Measurements from ENCODE around the gene ZNF793. TPM values are rescaled to one million over a fixed set of nuclear protein-coding genes. Genes with fewer than 3 reads are reported as not detected.

ZNF793 gene
- total RNA-seq, 2 experiments from 2014 or later, result 2.3 TPM

DNA sequence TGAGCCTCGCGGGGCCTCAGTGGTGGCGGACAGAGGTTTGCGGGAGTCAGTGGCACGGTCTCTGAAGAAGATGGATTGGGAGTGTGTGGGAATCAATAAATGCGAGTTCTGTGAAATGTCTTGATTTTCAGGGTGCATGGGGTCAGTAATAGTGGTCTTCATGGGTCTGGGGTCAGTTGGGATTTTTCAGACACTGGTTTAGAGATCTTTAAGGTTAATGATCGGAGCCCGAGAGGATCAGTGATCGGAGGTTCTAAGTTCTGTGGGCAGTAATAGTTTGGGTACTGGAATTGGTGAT, 377 bp downstream of the ZNF793 start:
- H3K4me1 Mint-ChIP-seq (ENCODE audit: low read depth), result no peaks in the 10 kb centered on the region
- peaks cover 15 to 34% of the 10 kb centered on the region in 2 experiments for H3K9me3 ChIP-seq (ENCODE audit: control insufficient read depth in 1 of 2, insufficient read depth in 1 of 2, low read length in 2 of 2)
- ChIA-PET POLR2A (interaction anchor here (0.6 to 2.4 kb wide), 28 partner anchors 20 to 1292 kb away, joined by 3 to 133 read pairs (median 6); partner anchors contain the start of genes PSMD8, SIPA1L3, ZFP30 and ZNF146), CTCF (interaction anchor here (1.0 to 1.6 kb wide), 2 partner anchors 136 to 534 kb away, joined by 5 read pairs; partner anchors contain the start of gene ZNF527)
- peak overlapping the region; percentile 88 to 92 for H3K27ac ChIP-seq (ENCODE audit: low read depth in 1 of 2, low read length in 2 of 2)
- no peak for TF ChIP-seq CTCF (IDR thresholded peaks at IDR 0.05)
- intact Hi-C loops (cut with DNase I, micrococcal nuclease), result loop anchor here (2.0 to 10.0 kb wide), 5 partner anchors 85 to 1292 kb away; partner anchors contain the start of genes ZNF540 (in 2 of the 2), ZNF571 (in 2 of the 2), ZNF146 (in 1 of the 2) and ZNF565 (in 1 of the 2)
- ATAC-seq (ENCODE audit: poor library complexity), result no peak
- H3K27ac Mint-ChIP-seq, result no peak overlapping the region
- DNase-seq, result peak in 1 of 14 experiments; percentile 2
- peak overlapping the region; percentile 68 for H3K4me3 ChIP-seq (ENCODE audit: low read length)
- peaks cover 51% of the 10 kb centered on the region for H3K36me3 Mint-ChIP-seq (ENCODE audit: low read depth)
- H3K27me3 ChIP-seq (ENCODE audit: control insufficient read depth in 1 of 2, insufficient read depth in 2 of 2, low read length in 2 of 2), result no peaks in the 10 kb centered on the region
- H3K27me3 Mint-ChIP-seq, result no peaks in the 10 kb centered on the region
- peaks cover 20% of the 10 kb centered on the region for H3K4me1 ChIP-seq (ENCODE audit: insufficient read depth, low read length)
- H3K4me3 Mint-ChIP-seq, result no peak overlapping the region
- H3K9me3 Mint-ChIP-seq, result peaks cover 15% of the 10 kb centered on the region
- no peaks in the 10 kb centered on the region for H3K36me3 ChIP-seq (ENCODE audit: insufficient read depth, low read length)

DNA sequence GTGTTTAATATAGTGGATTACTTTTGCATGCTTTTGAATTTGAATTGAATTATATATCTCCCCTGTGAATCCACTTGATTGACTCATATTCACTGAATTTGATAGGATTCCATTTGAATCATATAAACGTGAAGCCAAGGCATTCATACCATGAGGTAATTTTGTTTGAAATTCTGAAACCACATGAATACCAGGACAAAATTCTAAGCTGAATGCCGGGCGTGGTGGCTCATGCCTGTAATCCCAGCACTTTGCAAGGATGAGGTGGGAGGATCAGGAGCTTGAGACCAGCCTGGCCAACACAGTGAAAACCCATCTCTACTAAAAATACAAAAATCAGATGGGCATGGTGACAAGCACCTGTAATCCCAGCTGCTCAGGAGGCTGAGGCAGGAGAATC, 4.4 kb downstream of the ZNF793 start:
- CTCF ChIA-PET, result no interaction called here
- H3K9me3 ChIP-seq (ENCODE audit: control insufficient read depth in 1 of 2, insufficient read depth in 1 of 2, low read length in 2 of 2), result peaks cover 32 to 33% of the 10 kb centered on the region in 2 experiments
- DNase-seq (no peak), ATAC-seq (ENCODE audit: poor library complexity) (no peak)
- H3K36me3 ChIP-seq (ENCODE audit: insufficient read depth, low read length), result peaks cover 6% of the 10 kb centered on the region
- Mint-ChIP-seq H3K9me3 (peaks cover 18% of the 10 kb centered on the region), H3K4me3 (no peak overlapping the region), H3K36me3 (ENCODE audit: low read depth) (peaks cover 72% of the 10 kb centered on the region), H3K4me1 (ENCODE audit: low read depth) (no peaks in the 10 kb centered on the region), H3K27me3 (no peaks in the 10 kb centered on the region), H3K27ac (no peak overlapping the region)
- peaks cover 9% of the 10 kb centered on the region for H3K4me1 ChIP-seq (ENCODE audit: insufficient read depth, low read length)
- TF ChIP-seq CTCF (IDR thresholded peaks at IDR 0.05), result no peak
- H3K27me3 ChIP-seq (ENCODE audit: control insufficient read depth in 1 of 2, insufficient read depth in 2 of 2, low read length in 2 of 2), result no peaks in the 10 kb centered on the region
- POLR2A ChIA-PET, result no interaction called here
- H3K4me3 ChIP-seq (ENCODE audit: low read length), result no peak overlapping the region
- intact Hi-C loops (cut with DNase I, micrococcal nuclease), result no loop called here
- no peak overlapping the region for H3K27ac ChIP-seq (ENCODE audit: low read depth in 1 of 2, low read length in 2 of 2)

- Mint-ChIP-seq H3K27me3 (no peaks in the 10 kb centered on the region), H3K4me3 (no peak overlapping the region), H3K4me1 (ENCODE audit: low read depth) (no peaks in the 10 kb centered on the region), H3K36me3 (ENCODE audit: low read depth) (peaks cover 78% of the 10 kb centered on the region), H3K9me3 (peaks cover 18% of the 10 kb centered on the region), H3K27ac (no peak overlapping the region)
- no peak for ATAC-seq (ENCODE audit: poor library complexity)
- CTCF ChIA-PET, result interaction anchor here (1.0 kb wide), 1 partner anchor 40 kb away, joined by 3 read pairs; no protein-coding TSS in a partner anchor
- Histone ChIP-seq H3K27ac (ENCODE audit: low read depth in 1 of 2, low read length in 2 of 2) (no peak overlapping the region), H3K4me3 (ENCODE audit: low read length) (no peak overlapping the region), H3K27me3 (ENCODE audit: control insufficient read depth in 1 of 2, insufficient read depth in 2 of 2, low read length in 2 of 2) (no peaks in the 10 kb centered on the region), H3K9me3 (ENCODE audit: control insufficient read depth in 1 of 2, insufficient read depth in 1 of 2, low read length in 2 of 2) (peaks cover 33 to 40% of the 10 kb centered on the region in 2 experiments), H3K36me3 (ENCODE audit: insufficient read depth, low read length) (peaks cover 6% of the 10 kb centered on the region), H3K4me1 (ENCODE audit: insufficient read depth, low read length) (peaks cover 8% of the 10 kb centered on the region)
- intact Hi-C loops (cut with DNase I, micrococcal nuclease), result no loop called here
- no peak for TF ChIP-seq CTCF (IDR thresholded peaks at IDR 0.05)
- DNase-seq, result no peak
- POLR2A ChIA-PET, result no interaction called here
Observed at GRCh38 chr19:37511821-37512220, 5.1 kb downstream of the ZNF793 start.
